Colonic mucosa (tissue), 4 donors: ENCODE results near the gene STAMBPL1. TPM values are rescaled to one million over a fixed set of nuclear protein-coding genes. Genes with fewer than 3 reads are reported as not detected.
A peak's percentile ranks its signal among the peaks of the same experiment; 100 is the strongest.

Experiments used
- DNase-seq: peaks from one replicate; pipeline ENCODE4 v3.0.0-alpha.2; 2020
- H3K27ac ChIP-seq: fragments of 200-600 bp; one replicate; pipeline ENCODE4 v1.8.0; 2021
- H3K27me3 ChIP-seq: fragments of 200-600 bp; one replicate; pipeline ENCODE4 v1.8.0; 2021
- H3K36me3 ChIP-seq: fragments of 200-600 bp; one replicate; pipeline ENCODE4 v1.8.0; 2021
- H3K4me1 ChIP-seq: fragments of 200-600 bp; one replicate; pipeline ENCODE4 v1.8.0; 2021; ENCODE audit warnings: mild to moderate bottlenecking
- H3K4me3 ChIP-seq: fragments of 200-600 bp; one replicate; pipeline ENCODE4 v1.8.0; 2021
- H3K9ac ChIP-seq, 2 donors: one replicate each; pipeline ENCODE4 v1.7.0; 2013; ENCODE audit warnings: control low read depth in 2 of 2, low read depth in 2 of 2, low read length in 2 of 2
- H3K9me3 ChIP-seq: fragments of 200-600 bp; one replicate; pipeline ENCODE4 v1.8.0; 2021
- intact Hi-C: fragments of 100-400 bp; cut with DNase I; formaldehyde crosslinking; loops from one replicate; pipeline ENCODE4 v1.14.1; 2022
- total RNA-seq, 2 donors: library from RNA; stranded (reverse); fragmentation: NEBNext Ultra II Directional in 1 of 2; extraction: Animal tissue kit (Norgen Biotek cat#: 25700) in 1 of 2; gene quantifications; one replicate each; pipeline ENCODE4 v1.2.1, GENCODE V29; 2021
- TF ChIP-seq, protein P1 (sequence below): fragments of 200-600 bp; IDR thresholded peaks from one replicate; pipeline ENCODE4 v1.8.0; 2022; ENCODE audit warnings: antibody characterized with exemption, mild to moderate bottlenecking
- donor health status: healthy.
- donor health status: DM: no; HTN: no; CAD: no.
- donor health status: DM: no; HTN: no; CAD: no.

Gene STAMBPL1
- total RNA-seq, result 10 to 100 TPM; 16.3 to 20.4 TPM

DNA sequence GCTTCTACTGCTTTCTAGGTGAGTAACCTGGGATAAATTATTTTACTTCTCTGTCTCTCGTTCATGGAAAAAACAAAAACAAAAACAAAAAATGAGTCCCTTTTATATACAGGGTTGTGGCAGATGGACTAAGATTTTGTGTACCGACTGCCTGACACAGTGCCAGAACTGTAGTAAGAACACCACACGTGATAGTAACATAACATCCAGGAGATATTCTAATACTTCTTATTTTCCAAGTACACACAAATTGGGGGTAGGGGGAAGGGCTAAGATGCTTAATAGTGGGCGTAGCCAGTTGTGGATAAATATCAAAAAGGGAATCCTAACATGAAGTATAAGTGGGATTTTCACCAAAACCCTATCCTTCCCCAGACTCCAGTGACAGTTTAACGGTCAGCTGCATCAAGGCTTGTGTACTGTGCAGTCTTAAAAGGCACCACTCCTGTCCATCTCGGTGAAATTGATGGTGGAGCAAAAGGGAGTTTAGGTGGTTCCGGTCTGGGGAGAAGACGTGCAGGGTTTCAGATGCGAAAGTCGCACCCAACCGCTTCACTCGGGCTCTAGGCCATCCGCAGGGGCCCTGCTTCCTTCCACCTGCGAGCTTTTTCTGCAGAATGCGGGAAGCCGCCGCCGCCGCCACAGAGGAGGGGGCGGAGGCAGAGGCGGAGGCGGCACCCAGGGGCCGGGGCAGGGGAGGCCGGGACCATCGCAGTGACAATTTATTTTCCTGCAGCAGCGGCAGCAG, at the start of gene STAMBPL1:
Gene STAMBPL1, plus strand, starts transcription at position 712 of the 748 bp plus-strand sequence. CDS start 21,464 bp downstream, outside the sequence.
- peak within 1 kb of the TSS; percentile 70 for H3K4me3 ChIP-seq
- H3K9me3 ChIP-seq, result no peaks in the 10 kb centered on the region
- DNase-seq, result peak; percentile 70
- no peaks in the 10 kb centered on the region for H3K36me3 ChIP-seq
- intact Hi-C loops, result loop anchor here (5.0 kb wide), 1 partner anchor 53 kb away; no protein-coding TSS in a partner anchor
- peak within 1 kb of the TSS; percentile 97 for H3K27ac ChIP-seq
- peak within 1 kb of the TSS; percentile 91 to 95 for H3K9ac ChIP-seq
- no peaks in the 10 kb centered on the region for H3K27me3 ChIP-seq
- H3K4me1 ChIP-seq, result no peaks in the 10 kb centered on the region
- TF ChIP-seq, protein P1, sequence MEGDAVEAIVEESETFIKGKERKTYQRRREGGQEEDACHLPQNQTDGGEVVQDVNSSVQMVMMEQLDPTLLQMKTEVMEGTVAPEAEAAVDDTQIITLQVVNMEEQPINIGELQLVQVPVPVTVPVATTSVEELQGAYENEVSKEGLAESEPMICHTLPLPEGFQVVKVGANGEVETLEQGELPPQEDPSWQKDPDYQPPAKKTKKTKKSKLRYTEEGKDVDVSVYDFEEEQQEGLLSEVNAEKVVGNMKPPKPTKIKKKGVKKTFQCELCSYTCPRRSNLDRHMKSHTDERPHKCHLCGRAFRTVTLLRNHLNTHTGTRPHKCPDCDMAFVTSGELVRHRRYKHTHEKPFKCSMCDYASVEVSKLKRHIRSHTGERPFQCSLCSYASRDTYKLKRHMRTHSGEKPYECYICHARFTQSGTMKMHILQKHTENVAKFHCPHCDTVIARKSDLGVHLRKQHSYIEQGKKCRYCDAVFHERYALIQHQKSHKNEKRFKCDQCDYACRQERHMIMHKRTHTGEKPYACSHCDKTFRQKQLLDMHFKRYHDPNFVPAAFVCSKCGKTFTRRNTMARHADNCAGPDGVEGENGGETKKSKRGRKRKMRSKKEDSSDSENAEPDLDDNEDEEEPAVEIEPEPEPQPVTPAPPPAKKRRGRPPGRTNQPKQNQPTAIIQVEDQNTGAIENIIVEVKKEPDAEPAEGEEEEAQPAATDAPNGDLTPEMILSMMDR, result no peak

DNA sequence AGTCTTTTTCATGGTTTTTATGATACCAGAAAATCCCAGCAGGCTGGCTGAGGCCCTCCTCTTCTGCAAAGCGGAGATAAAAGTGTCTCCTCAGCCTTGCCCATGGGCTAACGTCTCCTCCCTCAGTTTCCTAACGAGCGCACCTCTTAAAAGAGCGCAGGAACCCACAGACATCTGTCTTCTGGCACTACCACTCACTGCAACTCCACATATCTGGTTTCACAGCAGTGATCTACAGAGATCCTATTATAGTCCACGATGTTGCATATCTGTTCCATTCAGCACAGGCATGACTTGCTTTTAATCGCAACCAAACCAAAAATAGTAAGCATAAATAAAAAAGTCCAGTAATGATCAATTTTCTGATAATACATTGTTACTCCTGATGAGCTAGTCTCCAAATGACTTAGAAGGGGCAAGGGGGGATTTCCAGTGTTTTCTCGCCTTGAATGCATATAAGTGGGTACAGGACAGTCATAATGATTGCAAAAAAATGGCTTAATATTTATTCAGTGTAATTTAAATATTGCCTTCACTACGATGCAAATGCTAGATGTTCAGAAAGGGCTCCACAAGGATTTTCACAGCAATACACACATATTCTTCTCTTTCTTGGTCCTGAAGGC, 49.3 kb upstream of the STAMBPL1 start:
- no peaks in the 10 kb centered on the region for H3K4me1 ChIP-seq
- H3K4me3 ChIP-seq, result no peak overlapping the region
- TF ChIP-seq, protein P1, result no peak

DNA sequence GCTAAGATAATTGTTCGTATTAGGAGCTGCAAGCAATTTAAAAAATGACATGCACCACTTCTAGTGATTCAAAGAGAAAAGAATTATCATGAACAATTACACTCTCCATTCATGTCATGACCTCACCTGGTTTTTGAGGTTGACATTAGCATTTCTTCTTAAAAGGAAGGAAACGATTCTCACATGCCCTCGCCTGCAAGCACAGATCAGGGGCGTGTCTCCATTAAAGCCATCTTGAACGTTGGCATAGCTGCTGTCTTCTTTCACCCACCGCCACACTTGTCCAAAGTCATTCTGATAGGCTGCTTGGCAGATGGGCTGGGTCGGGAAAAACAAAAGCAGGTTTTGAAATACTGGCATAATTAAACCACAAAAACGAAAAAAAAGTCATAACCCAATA, 48.3 kb upstream of the STAMBPL1 start:
- no peak overlapping the region for H3K27ac ChIP-seq
- no peak overlapping the region for H3K4me3 ChIP-seq
- H3K27me3 ChIP-seq, result no peaks in the 10 kb centered on the region
- H3K36me3 ChIP-seq, result no peaks in the 10 kb centered on the region
- intact Hi-C loops, result no loop called here
- no peak for DNase-seq
- no peaks in the 10 kb centered on the region for H3K9me3 ChIP-seq
- H3K9ac ChIP-seq, result no peak overlapping the region
- TF ChIP-seq, protein P1, result no peak
- H3K4me1 ChIP-seq, result no peaks in the 10 kb centered on the region

More for the DNA sequence above, 49.3 kb upstream of the STAMBPL1 start:
- no peaks in the 10 kb centered on the region for H3K36me3 ChIP-seq
- DNase-seq, result no peak
- H3K27me3 ChIP-seq, result no peaks in the 10 kb centered on the region
- no peaks in the 10 kb centered on the region for H3K9me3 ChIP-seq
- no peak overlapping the region for H3K27ac ChIP-seq
- intact Hi-C loops, result no loop called here
- H3K9ac ChIP-seq, result no peak overlapping the region

DNA sequence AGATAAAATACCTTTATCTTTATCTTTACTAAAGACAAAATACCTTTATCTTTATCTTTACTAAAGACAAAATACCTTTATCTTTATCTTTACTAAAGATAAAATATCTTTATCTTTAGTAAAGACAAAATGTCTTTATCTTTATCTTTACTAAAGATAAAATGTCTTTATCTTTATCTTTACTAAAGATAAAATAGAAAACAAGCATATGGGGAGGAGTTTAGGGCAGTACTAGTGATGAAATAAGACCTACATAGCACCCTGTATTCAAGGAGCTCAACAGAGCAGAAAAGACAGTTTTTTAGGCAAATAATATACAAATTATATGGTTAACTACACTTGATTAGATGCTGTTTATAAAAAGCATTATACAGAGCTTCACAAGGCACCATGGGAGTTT, 47.7 kb upstream of the STAMBPL1 start:
- H3K4me1 ChIP-seq, result no peaks in the 10 kb centered on the region
- intact Hi-C loops, result no loop called here

DNA sequence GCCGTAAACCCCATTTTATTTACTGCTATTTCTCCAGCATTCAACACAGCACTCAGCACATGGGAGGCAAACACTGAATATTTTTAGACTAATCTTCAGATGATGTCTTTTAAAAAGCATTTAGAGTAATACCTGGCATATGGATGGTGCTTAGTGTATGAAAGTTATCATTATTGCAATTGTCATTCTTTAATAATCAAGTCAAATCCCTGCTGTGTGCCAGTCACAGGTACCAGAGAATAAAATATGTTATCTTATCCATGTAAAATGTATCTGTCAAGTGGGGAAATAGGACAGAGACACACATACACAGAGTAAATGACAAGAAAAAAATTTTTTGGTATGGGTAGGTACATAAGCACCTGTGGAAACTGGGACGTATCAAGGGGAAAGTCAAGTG, 46.9 kb upstream of the STAMBPL1 start:
- Histone ChIP-seq H3K9ac (no peak overlapping the region), H3K36me3 (no peaks in the 10 kb centered on the region), H3K4me1 (no peaks in the 10 kb centered on the region), H3K27ac (no peak overlapping the region), H3K4me3 (no peak overlapping the region), H3K27me3 (no peaks in the 10 kb centered on the region), H3K9me3 (no peaks in the 10 kb centered on the region)
- DNase-seq, result no peak
- intact Hi-C loops, result no loop called here
- TF ChIP-seq, protein P1, result no peak

More for the DNA sequence above, 47.7 kb upstream of the STAMBPL1 start:
- no peaks in the 10 kb centered on the region for H3K27me3 ChIP-seq
- no peak overlapping the region for H3K9ac ChIP-seq
- DNase-seq, result no peak
- no peak overlapping the region for H3K4me3 ChIP-seq
- TF ChIP-seq, protein P1, result no peak
- no peaks in the 10 kb centered on the region for H3K9me3 ChIP-seq
- no peak overlapping the region for H3K27ac ChIP-seq
- H3K36me3 ChIP-seq, result no peaks in the 10 kb centered on the region
